Loucy (cell line): ENCODE results near the gene EFCAB9.

Experiments
- H2AFZ ChIP-seq: fragments of 200-600 bp; sonication (generic); 2 replicates; pipeline ENCODE4 v1.6.0; 2016; ENCODE audit warnings: antibody characterized with exemption, mild to moderate bottlenecking, low read length, moderate library complexity
- H3F3A ChIP-seq: fragments of 200-600 bp; 2 replicates; pipeline ENCODE4 v1.6.0; 2016; ENCODE audit warnings: antibody characterized with exemption, low read depth, mild to moderate bottlenecking
- H3K27me3 ChIP-seq: fragments of 200-600 bp; sonication (generic); 2 replicates; pipeline ENCODE4 v1.6.1; 2014; ENCODE audit warnings: low read length, mild to moderate bottlenecking; ENCODE audit not compliant: insufficient read depth, poor library complexity, severe bottlenecking
- H3K36me3 ChIP-seq: fragments of 200-600 bp; sonication (generic); 2 replicates; pipeline ENCODE4 v1.6.1; 2016; ENCODE audit warnings: low read length; ENCODE audit not compliant: insufficient read depth
- H3K4me1 ChIP-seq: fragments of 200-600 bp; sonication (generic); 2 replicates; pipeline ENCODE4 v1.5.1; 2014; ENCODE audit warnings: low read length, mild to moderate bottlenecking; ENCODE audit not compliant: insufficient read depth, poor library complexity, severe bottlenecking
- H3K4me2 ChIP-seq: fragments of 200-600 bp; sonication (generic); 2 replicates; pipeline ENCODE4 v1.6.0; 2014; ENCODE audit warnings: antibody characterized with exemption, low read length, low read depth, mild to moderate bottlenecking; ENCODE audit not compliant: poor library complexity, severe bottlenecking
- H3K4me3 ChIP-seq: fragments of 200-600 bp; sonication (generic); 2 replicates; pipeline ENCODE4 v1.5.1; 2014; ENCODE audit warnings: low read length, mild to moderate bottlenecking, mixed read lengths; ENCODE audit not compliant: poor library complexity, severe bottlenecking
- H3K79me2 ChIP-seq: fragments of 200-600 bp; sonication (generic); 2 replicates; pipeline ENCODE4 v1.6.1; 2014; ENCODE audit warnings: low read length; ENCODE audit not compliant: insufficient read depth
- H3K9ac ChIP-seq: fragments of 200-600 bp; sonication (generic); 2 replicates; pipeline ENCODE4 v1.6.0; 2014; ENCODE audit warnings: mild to moderate bottlenecking, low read depth, low read length, moderate library complexity; ENCODE audit not compliant: poor library complexity, severe bottlenecking
- H3K9me2 ChIP-seq: fragments of 200-600 bp; sonication (generic); replicated peaks from 2 replicates; pipeline ENCODE4 v1.6.1; 2016; ENCODE audit warnings: low read depth, low read length, mixed read lengths
- H3K9me3 ChIP-seq: fragments of 200-600 bp; sonication (generic); 2 replicates; pipeline ENCODE4 v1.6.1; 2014; ENCODE audit warnings: mild to moderate bottlenecking, antibody characterized with exemption, low read length, low read depth; ENCODE audit not compliant: insufficient read depth
- H4K20me1 ChIP-seq: fragments of 200-600 bp; sonication (generic); 2 replicates; pipeline ENCODE4 v1.6.0; 2014; ENCODE audit warnings: antibody characterized with exemption, low read length, mild to moderate bottlenecking; ENCODE audit not compliant: insufficient read depth, poor library complexity, severe bottlenecking
- CTCF ChIP-seq: fragments of 200-600 bp; sonication (generic); conservative IDR thresholded peaks from 2 replicates; pipeline ENCODE4 v1.5.1; 2014; ENCODE audit warnings: mild to moderate bottlenecking, antibody characterized with exemption, low read length
- EZH2phosphoT487 ChIP-seq: fragments of 200-600 bp; IDR thresholded peaks from 2 replicates; pipeline ENCODE4 v1.6.1; 2018; ENCODE audit warnings: antibody characterized with exemption, mild to moderate bottlenecking, moderate library complexity, borderline replicate concordance

The EFCAB9 gene

GRCh38 chr5:172235827-172236736, 42.1 kb downstream of the EFCAB9 start:
- Histone ChIP-seq H3K9ac (no peak overlapping the region), H3K4me1 (peaks cover 13% of the 10 kb centered on the region), H3K4me3 (no peak overlapping the region), H3K4me2 (no peak overlapping the region), H3K79me2 (peaks cover 16% of the 10 kb centered on the region; the same call in 1 of the 2 replicates), H3K9me2 (no peaks in the 10 kb centered on the region), H3F3A (no peaks in the 10 kb centered on the region), H3K36me3 (peaks cover 16% of the 10 kb centered on the region; the same call in 1 of the 2 replicates), H3K9me3 (no peaks in the 10 kb centered on the region), H2AFZ (no peak overlapping the region), H4K20me1 (peaks cover 3% of the 10 kb centered on the region), H3K27me3 (no peaks in the 10 kb centered on the region)
- TF ChIP-seq CTCF, result no peak

DNA sequence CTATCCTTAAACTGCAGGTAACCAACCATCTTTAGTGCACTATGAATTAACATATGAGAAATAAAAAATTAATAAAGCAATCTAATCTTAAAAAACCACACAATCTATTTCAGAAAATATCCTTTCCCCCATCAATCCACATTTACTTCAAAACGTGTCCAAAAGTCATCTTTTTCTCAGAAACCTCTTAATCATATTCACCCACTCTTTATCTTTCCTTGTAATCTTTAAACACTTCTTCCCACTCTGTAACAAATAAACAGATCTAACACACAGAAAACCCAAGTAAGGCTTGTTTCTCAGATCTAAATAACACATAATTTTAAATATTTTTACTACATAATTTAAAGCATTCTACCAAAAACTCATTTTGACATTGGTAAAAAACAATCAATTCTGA, 44.4 kb downstream of the EFCAB9 start:
- H3K9me3 ChIP-seq, result no peaks in the 10 kb centered on the region
- H3K36me3 ChIP-seq, result peaks cover 6% of the 10 kb centered on the region; the same call in 1 of the 2 replicates
- H4K20me1 ChIP-seq, result peaks cover 3% of the 10 kb centered on the region
- no peak overlapping the region for H2AFZ ChIP-seq
- H3K27me3 ChIP-seq, result no peaks in the 10 kb centered on the region
- peaks cover 16% of the 10 kb centered on the region; the same call in 1 of the 2 replicates for H3K79me2 ChIP-seq
- no peak overlapping the region for H3K4me2 ChIP-seq
- H3K9ac ChIP-seq, result no peak overlapping the region
- H3K4me3 ChIP-seq, result no peak overlapping the region
- peaks cover 13% of the 10 kb centered on the region for H3K4me1 ChIP-seq
- no peaks in the 10 kb centered on the region for H3K9me2 ChIP-seq
- H3F3A ChIP-seq, result no peaks in the 10 kb centered on the region
- TF ChIP-seq CTCF (no peak), EZH2phosphoT487 (no peak)

DNA sequence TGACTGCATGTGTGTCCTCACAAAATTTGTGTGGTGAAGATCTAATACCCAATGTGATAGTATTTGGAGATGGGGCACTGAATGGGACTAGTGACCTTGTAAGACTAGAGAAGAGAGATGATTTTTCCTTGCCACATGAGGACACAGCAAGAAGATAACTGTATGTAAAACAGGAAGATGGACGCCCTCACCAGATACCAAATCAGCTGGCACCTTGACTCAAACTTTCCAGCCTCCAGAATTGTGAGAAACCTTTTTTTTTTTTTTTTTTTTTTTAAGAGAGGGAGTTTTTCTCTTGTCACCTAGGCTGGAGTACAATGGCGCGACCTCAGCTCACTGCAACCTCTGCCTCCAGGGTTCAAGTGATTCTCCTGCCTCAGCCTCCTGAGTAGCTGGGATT, 49.3 kb downstream of the EFCAB9 start:
- Histone ChIP-seq H3K27me3 (no peaks in the 10 kb centered on the region), H3K4me1 (peaks cover 6% of the 10 kb centered on the region), H3F3A (no peaks in the 10 kb centered on the region), H3K9me3 (no peaks in the 10 kb centered on the region), H4K20me1 (peaks cover 2% of the 10 kb centered on the region), H2AFZ (no peak overlapping the region), H3K9ac (no peak overlapping the region), H3K4me3 (no peak overlapping the region), H3K36me3 (no peaks in the 10 kb centered on the region), H3K4me2 (no peak overlapping the region), H3K79me2 (peaks cover 19% of the 10 kb centered on the region; the same call in 1 of the 2 replicates), H3K9me2 (no peaks in the 10 kb centered on the region)
- TF ChIP-seq CTCF (no peak), EZH2phosphoT487 (no peak)
